HG03025 (cell line): Measurements from ENCODE around the gene SRMS.
A peak's percentile ranks its signal among the peaks of the same experiment; 100 is the strongest.

Source experiments
- ATAC-seq: cut with Tn5 transposase; IDR thresholded peaks from one replicate; pipeline ENCODE4 v1.9.1; 2021; ENCODE audit warnings: mild to moderate bottlenecking, moderate library complexity; ENCODE audit not compliant: unreplicated experiment, low FRiP score

The SRMS gene

GRCh38 chr20:63540417-63541186 lies 6.9 kb downstream of the SRMS start:
- no peak for ATAC-seq

GRCh38 chr20:63539441-63540370 lies 7.8 kb downstream of the SRMS start:
- ATAC-seq = no peak

GRCh38 chr20:63539092-63539430 lies 8.5 kb downstream of the SRMS start:
- no peak for ATAC-seq

GRCh38 chr20:63538204-63539091 lies 9.1 kb downstream of the SRMS start:
- ATAC-seq = no peak

- peak; percentile 74 for ATAC-seq
Observed at GRCh38 chr20:63537525-63538203, 9.9 kb downstream of the SRMS start.

GRCh38 chr20:63536997-63537524 lies 10.5 kb downstream of the SRMS start, which contains the start of gene PTK6:
TSS of gene PTK6 (minus strand) at chr20:63537376. CDS start at chr20:63537314, 62 bp downstream.
- ATAC-seq = peak; percentile 18

GRCh38 chr20:63536241-63536977 lies 11.1 kb downstream of the SRMS start:
- no peak for ATAC-seq

- no peak for ATAC-seq
Observed at GRCh38 chr20:63534831-63535651, 12.5 kb downstream of the SRMS start.

- no peak for ATAC-seq
Observed at GRCh38 chr20:63534427-63534830, 13.1 kb downstream of the SRMS start.

GRCh38 chr20:63533871-63534393 lies 13.6 kb downstream of the SRMS start:
- ATAC-seq = no peak

- no peak for ATAC-seq
Observed at GRCh38 chr20:63533388-63533787, 14.2 kb downstream of the SRMS start.

- no peak for ATAC-seq
Observed at GRCh38 chr20:63532449-63532971, 15.0 kb downstream of the SRMS start.

GRCh38 chr20:63531686-63532448 lies 15.7 kb downstream of the SRMS start:
- ATAC-seq = no peak

- ATAC-seq = no peak
Observed at GRCh38 chr20:63530788-63531160, 16.8 kb downstream of the SRMS start.

GRCh38 chr20:63529861-63530787 lies 17.4 kb downstream of the SRMS start:
- ATAC-seq = no peak
